ENCODE results near the gene MAML3.

Gene MAML3

GRCh38 chr4:140108713-140109230, 45.2 kb downstream of the MAML3 start:
- Histone ChIP-seq H3K27ac (no peak overlapping the region), H3K4me1 (no peaks in the 10 kb centered on the region)
- intact Hi-C loops (cut with DNase I; ENCODE audit: low total_unique reads): no loop called here

GRCh38 chr4:140108243-140108642, 45.7 kb downstream of the MAML3 start:
- no peak for DNase-seq
- Histone ChIP-seq H3K4me1 (no peaks in the 10 kb centered on the region), H3K27ac (no peak overlapping the region), H3K4me3 (no peak overlapping the region), H3K36me3 (no peaks in the 10 kb centered on the region), H3K27me3 (no peaks in the 10 kb centered on the region), H3K9me3 (no peaks in the 10 kb centered on the region)
- intact Hi-C loops (cut with DNase I; ENCODE audit: low total_unique reads): no loop called here
- no peak for TF ChIP-seq CTCF (IDR thresholded peaks at IDR 0.05)

More at GRCh38 chr4:140108713-140109230, 45.2 kb downstream of the MAML3 start:
- Histone ChIP-seq H3K9me3 (no peaks in the 10 kb centered on the region), H3K4me3 (no peak overlapping the region), H3K36me3 (no peaks in the 10 kb centered on the region), H3K27me3 (no peaks in the 10 kb centered on the region)
- no peak for DNase-seq
- no peak for TF ChIP-seq CTCF (IDR thresholded peaks at IDR 0.05)

- no peak for DNase-seq
Observed at GRCh38 chr4:140106289-140106844, 47.6 kb downstream of the MAML3 start.

GRCh38 chr4:140105436-140105835, 48.5 kb downstream of the MAML3 start:
- H3K27me3 ChIP-seq: no peaks in the 10 kb centered on the region
- no peaks in the 10 kb centered on the region for H3K4me1 ChIP-seq
- H3K36me3 ChIP-seq: no peaks in the 10 kb centered on the region
- no peak for TF ChIP-seq CTCF (IDR thresholded peaks at IDR 0.05)
- no peak for DNase-seq
- intact Hi-C loops (cut with DNase I; ENCODE audit: low total_unique reads): no loop called here
- H3K27ac ChIP-seq: no peak overlapping the region
- no peak overlapping the region for H3K4me3 ChIP-seq
- no peaks in the 10 kb centered on the region for H3K9me3 ChIP-seq

More at GRCh38 chr4:140106289-140106844, 47.6 kb downstream of the MAML3 start:
- Histone ChIP-seq H3K9me3 (no peaks in the 10 kb centered on the region), H3K4me1 (no peaks in the 10 kb centered on the region), H3K27ac (no peak overlapping the region), H3K36me3 (no peaks in the 10 kb centered on the region), H3K27me3 (no peaks in the 10 kb centered on the region), H3K4me3 (no peak overlapping the region)
- no peak for TF ChIP-seq CTCF (IDR thresholded peaks at IDR 0.05)
- intact Hi-C loops (cut with DNase I; ENCODE audit: low total_unique reads): no loop called here

GRCh38 chr4:140103676-140104075, 50.3 kb downstream of the MAML3 start:
- DNase-seq: no peak
- no peak overlapping the region for H3K27ac ChIP-seq
- H3K36me3 ChIP-seq: no peaks in the 10 kb centered on the region
- H3K9me3 ChIP-seq: no peaks in the 10 kb centered on the region
- H3K27me3 ChIP-seq: no peaks in the 10 kb centered on the region
- H3K4me1 ChIP-seq: peaks cover 0 to 14% (median 9%) of the 10 kb centered on the region in 4 donors
- no peak overlapping the region for H3K4me3 ChIP-seq
- no peak for TF ChIP-seq CTCF (IDR thresholded peaks at IDR 0.05)
- intact Hi-C loops (cut with DNase I; ENCODE audit: low total_unique reads): no loop called here

Data from tibial artery (tissue), 4 donors.